DOHH2 (cell line): ENCODE results near the gene OAS2.

ENCODE experiments used
- CTCF ChIP-seq: fragments of 200-600 bp; sonication (generic); IDR thresholded peaks from one replicate; pipeline ENCODE4 v1.5.1; 2014; ENCODE audit warnings: antibody characterized with exemption, mild to moderate bottlenecking, low read depth, low read length; ENCODE audit not compliant: poor library complexity, severe bottlenecking
- EZH2phosphoT487 ChIP-seq: fragments of 200-600 bp; sonication (generic); IDR thresholded peaks from 2 replicates; pipeline ENCODE4 v1.6.1; 2017; ENCODE audit warnings: borderline replicate concordance, mild to moderate bottlenecking, antibody characterized with exemption, low read length, moderate library complexity, mixed read lengths

- no peak for TF ChIP-seq CTCF
- no peak for TF ChIP-seq EZH2phosphoT487
These were observed 40.7 kb downstream of the OAS2 start for GRCh38 chr12:113019025-113019424.
